ENCODE results near the gene NR1D1. TPM values are rescaled to one million over a fixed set of nuclear protein-coding genes. Genes with fewer than 3 reads are reported as not detected.

Gene NR1D1
- total and polyA plus RNA-seq, 4 donors = 3.2 to 19.6 (median 14.1) TPM

DNA sequence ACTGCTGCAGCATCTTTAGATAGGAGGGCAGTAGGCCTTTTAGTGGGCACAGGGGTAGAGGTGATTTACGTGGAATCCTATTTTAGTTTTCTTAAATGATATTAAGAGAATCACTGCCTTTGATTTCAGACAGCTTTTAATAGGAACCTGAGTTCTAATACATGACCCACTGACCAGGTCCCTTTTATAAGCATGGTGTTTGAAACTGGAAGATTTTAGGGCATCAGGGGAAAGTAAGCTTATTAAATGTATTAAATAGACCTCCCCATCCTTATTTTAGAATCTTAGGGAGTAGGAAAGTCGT is 23.4 kb upstream of the NR1D1 start:
- Histone ChIP-seq H3K36me3 (ENCODE audit: control insufficient read depth in 4 of 4, insufficient read depth in 4 of 4, low read length in 4 of 4) (peaks cover 13 to 19% (median 15%) of the 10 kb centered on the region in 4 donors), H3K27me3 (ENCODE audit: control insufficient read depth in 3 of 3, insufficient read depth in 3 of 3, low read length in 2 of 3) (no peaks in the 10 kb centered on the region), H3K4me3 (peak overlapping the region; percentile 87), H3K9ac (ENCODE audit: insufficient read depth in 1 of 2, low read length in 2 of 2) (peak overlapping the region in 1 of 2 donors; percentile 72), H3K27ac (ENCODE audit: low read depth in 1 of 2, low read length in 1 of 2) (peak overlapping the region; percentile 89 to 99), H3K9me3 (ENCODE audit: control insufficient read depth in 4 of 4, insufficient read depth in 3 of 4, low read length in 3 of 4) (no peaks in the 10 kb centered on the region), H3K4me1 (ENCODE audit: control insufficient read depth in 5 of 5, insufficient read depth in 5 of 5, low read length in 5 of 5) (peaks cover 0 to 21% (median 7%) of the 10 kb centered on the region in 5 donors)
- no peak for DNase-seq
- no peak for ATAC-seq (ENCODE audit: insufficient read depth, low FRiP score)
- 0% methylated on average over 2 of the region's 2 CpGs for WGBS, 2 donors
- TF ChIP-seq, protein P1, sequence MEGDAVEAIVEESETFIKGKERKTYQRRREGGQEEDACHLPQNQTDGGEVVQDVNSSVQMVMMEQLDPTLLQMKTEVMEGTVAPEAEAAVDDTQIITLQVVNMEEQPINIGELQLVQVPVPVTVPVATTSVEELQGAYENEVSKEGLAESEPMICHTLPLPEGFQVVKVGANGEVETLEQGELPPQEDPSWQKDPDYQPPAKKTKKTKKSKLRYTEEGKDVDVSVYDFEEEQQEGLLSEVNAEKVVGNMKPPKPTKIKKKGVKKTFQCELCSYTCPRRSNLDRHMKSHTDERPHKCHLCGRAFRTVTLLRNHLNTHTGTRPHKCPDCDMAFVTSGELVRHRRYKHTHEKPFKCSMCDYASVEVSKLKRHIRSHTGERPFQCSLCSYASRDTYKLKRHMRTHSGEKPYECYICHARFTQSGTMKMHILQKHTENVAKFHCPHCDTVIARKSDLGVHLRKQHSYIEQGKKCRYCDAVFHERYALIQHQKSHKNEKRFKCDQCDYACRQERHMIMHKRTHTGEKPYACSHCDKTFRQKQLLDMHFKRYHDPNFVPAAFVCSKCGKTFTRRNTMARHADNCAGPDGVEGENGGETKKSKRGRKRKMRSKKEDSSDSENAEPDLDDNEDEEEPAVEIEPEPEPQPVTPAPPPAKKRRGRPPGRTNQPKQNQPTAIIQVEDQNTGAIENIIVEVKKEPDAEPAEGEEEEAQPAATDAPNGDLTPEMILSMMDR (IDR thresholded peaks at IDR 0.05; ENCODE audit: control extremely low read depth, extremely low read depth) = no peak

DNA sequence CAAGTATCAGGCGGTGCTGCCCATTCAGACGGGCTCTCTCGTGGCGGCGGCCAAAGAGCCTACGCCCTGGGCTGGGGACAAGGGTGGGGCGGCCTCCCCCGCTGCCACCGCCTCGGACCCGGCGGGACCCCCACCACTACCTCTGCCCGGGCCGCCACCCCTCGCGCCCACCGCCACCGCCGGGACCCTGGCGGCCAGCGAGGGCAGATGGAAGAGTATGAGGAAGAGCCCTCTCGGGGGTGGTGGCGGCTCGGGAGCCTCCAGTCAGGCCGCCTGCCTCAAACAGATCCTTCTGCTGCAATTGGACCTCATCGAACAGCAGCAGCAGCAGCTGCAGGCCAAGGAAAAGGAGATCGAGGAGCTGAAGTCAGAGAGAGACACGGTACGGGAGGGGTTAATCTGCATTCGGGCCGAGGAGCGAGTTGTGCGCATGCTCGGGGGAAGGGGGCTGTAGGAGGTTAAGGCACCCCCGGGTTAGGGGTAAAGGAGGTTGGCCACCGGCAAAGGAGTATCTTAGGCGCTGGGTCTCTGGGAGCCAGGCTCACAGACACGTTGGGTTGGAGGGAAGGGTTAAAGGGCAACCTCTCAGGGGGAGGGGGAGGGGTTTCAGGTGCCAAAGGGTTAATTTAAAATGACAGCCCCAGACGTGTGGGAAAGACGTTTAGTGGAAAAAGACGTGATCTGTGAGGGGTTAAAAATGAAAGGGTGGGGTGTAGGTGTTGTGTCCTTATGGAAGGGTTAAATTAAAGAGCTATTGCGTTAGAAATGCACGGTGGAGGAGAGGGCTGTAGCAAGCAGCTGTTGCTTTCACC is 22.8 kb upstream of the NR1D1 start:
- Histone ChIP-seq H3K9ac (ENCODE audit: insufficient read depth in 1 of 2, low read length in 2 of 2) (peak overlapping the region; percentile 49 to 72), H3K9me3 (ENCODE audit: control insufficient read depth in 4 of 4, insufficient read depth in 3 of 4, low read length in 3 of 4) (no peaks in the 10 kb centered on the region), H3K4me3 (peak overlapping the region; percentile 87), H3K27ac (ENCODE audit: low read depth in 1 of 2, low read length in 1 of 2) (peak overlapping the region; percentile 89 to 99), H3K4me1 (ENCODE audit: control insufficient read depth in 5 of 5, insufficient read depth in 5 of 5, low read length in 5 of 5) (peaks cover 0 to 21% (median 7%) of the 10 kb centered on the region in 5 donors), H3K36me3 (ENCODE audit: control insufficient read depth in 4 of 4, insufficient read depth in 4 of 4, low read length in 4 of 4) (peaks cover 13 to 19% (median 14%) of the 10 kb centered on the region in 4 donors), H3K27me3 (ENCODE audit: control insufficient read depth in 3 of 3, insufficient read depth in 3 of 3, low read length in 2 of 3) (no peaks in the 10 kb centered on the region)
- ATAC-seq (ENCODE audit: insufficient read depth, low FRiP score) (peak; percentile 27), DNase-seq (peak; percentile 72 to 75 (median 75))
- 0% methylated on average over 43 of the region's 43 CpGs for WGBS, 2 donors
- TF ChIP-seq, protein P1 (IDR thresholded peaks at IDR 0.05; ENCODE audit: control extremely low read depth, extremely low read depth) = no peak

DNA sequence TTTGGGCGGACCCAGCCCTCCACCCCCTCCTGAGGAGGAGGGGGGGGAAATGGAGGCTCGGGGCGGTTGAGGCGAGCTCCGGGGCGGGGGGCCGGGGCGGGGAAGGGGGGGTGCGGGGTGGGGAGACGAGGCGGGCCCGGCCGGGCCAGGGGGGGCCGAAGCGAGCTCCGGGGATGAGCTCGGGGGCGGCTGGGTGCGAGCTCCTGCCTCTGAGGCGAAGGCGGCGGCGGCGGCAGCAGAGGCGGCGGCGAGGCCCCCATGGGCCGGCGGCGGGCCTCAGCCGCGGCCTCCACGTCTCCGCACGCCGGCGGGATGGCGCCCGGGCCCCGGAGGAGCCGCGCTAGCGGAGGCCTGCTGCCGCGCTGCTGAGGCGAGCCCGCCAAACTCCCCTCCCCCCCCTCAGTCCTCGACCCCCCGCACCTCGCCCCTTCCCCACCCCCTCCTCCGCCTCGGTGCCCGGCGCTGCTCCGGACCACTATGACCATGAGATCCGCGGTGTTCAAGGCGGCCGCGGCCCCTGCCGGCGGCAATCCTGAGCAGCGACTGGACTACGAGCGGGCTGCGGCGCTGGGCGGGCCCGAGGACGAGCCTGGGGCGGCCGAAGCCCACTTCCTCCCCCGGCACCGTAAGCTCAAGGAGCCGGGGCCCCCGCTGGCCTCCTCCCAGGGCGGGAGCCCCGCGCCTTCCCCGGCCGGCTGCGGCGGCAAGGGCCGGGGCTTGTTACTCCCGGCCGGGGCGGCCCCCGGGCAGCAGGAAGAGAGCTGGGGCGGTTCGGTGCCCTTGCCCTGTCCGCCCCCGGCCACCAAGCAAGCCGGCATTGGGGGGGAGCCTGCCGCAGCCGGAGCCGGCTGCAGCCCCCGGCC is 22.0 kb upstream of the NR1D1 start:
- peak; percentile 59 to 73 (median 67) for DNase-seq
- no peaks in the 10 kb centered on the region for H3K9me3 ChIP-seq (ENCODE audit: control insufficient read depth in 4 of 4, insufficient read depth in 3 of 4, low read length in 3 of 4)
- WGBS, 2 donors = 0% methylated on average over 30 to 94 of the region's 97 CpGs
- H3K4me3 ChIP-seq = peak overlapping the region; percentile 87
- peak overlapping the region; percentile 96 to 99 for H3K27ac ChIP-seq (ENCODE audit: low read depth in 1 of 2, low read length in 1 of 2)
- peak; percentile 30 for ATAC-seq (ENCODE audit: insufficient read depth, low FRiP score)
- peaks cover 0 to 21% (median 7%) of the 10 kb centered on the region in 5 donors for H3K4me1 ChIP-seq (ENCODE audit: control insufficient read depth in 5 of 5, insufficient read depth in 5 of 5, low read length in 5 of 5)
- H3K36me3 ChIP-seq (ENCODE audit: control insufficient read depth in 4 of 4, insufficient read depth in 4 of 4, low read length in 4 of 4) = peaks cover 9 to 12% (median 10%) of the 10 kb centered on the region in 4 donors
- no peaks in the 10 kb centered on the region for H3K27me3 ChIP-seq (ENCODE audit: control insufficient read depth in 3 of 3, insufficient read depth in 3 of 3, low read length in 2 of 3)
- no peak overlapping the region for H3K9ac ChIP-seq (ENCODE audit: insufficient read depth in 1 of 2, low read length in 2 of 2)
- TF ChIP-seq, protein P1 (IDR thresholded peaks at IDR 0.05; ENCODE audit: control extremely low read depth, extremely low read depth) = no peak
